ENCODE results near the gene DMAC2L. TPM values are rescaled to one million over a fixed set of nuclear protein-coding genes. Genes with fewer than 3 reads are reported as not detected.

The DMAC2L gene
- total and polyA plus RNA-seq, 10 of the 15 experiments (the other 5 are each of a cell fraction or from before 2014, with no cell fraction given) = 9.5 to 76.3 (median 28.2) TPM

DNA sequence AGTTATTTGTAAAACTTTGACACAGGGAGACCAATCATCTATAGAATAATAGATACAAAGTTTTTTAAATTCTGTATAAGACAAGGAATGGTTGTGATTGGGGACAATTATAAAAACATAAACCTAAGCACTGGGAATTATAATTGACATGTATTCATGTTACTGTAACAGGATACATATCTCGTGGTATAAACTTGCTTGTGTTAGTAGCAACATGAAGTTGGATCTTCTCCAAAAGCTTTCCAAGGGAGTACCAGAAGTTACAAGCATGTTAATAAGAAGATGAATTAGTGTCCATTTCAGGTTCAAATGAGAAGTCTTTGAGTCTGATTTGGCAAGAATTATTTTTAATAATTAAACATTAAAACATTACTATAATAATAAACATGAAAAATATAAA lies 42.4 kb downstream of the DMAC2L start:
- H2AFZ ChIP-seq (ENCODE audit: control insufficient read depth, low read depth, low read length) = no peak overlapping the region
- peaks cover 0 to 4% of the 10 kb centered on the region in 2 experiments; a peak in 3 of 4 replicates for H3K36me3 ChIP-seq (ENCODE audit: control insufficient read depth in 2 of 2, insufficient read depth in 2 of 2, low read length in 1 of 2)
- intact Hi-C loops (cut with micrococcal nuclease; ENCODE audit: unreplicated experiment) (no loop called here), in situ Hi-C loops (cut with MboI) (no loop called here)
- ChIA-PET POLR2A (interaction anchor here (0.9 kb wide), 1 partner anchor 9 kb away, joined by 3 read pairs; no protein-coding TSS in a partner anchor), RAD21 (ENCODE audit: unreplicated experiment) (interaction anchor here (1.5 kb wide), 2 partner anchors 9 to 186 kb away, joined by 3 read pairs; no protein-coding TSS in a partner anchor), SMC1A (ENCODE audit: uncharacterized antibody, unreplicated experiment) (interaction anchor here (0.6 to 2.2 kb wide), 3 partner anchors 33 to 168 kb away, joined by 3 to 10 read pairs (median 3); no protein-coding TSS in a partner anchor), CTCF (no interaction called here)
- BruUV-seq (replicated peaks) = no TSS peak
- no peak for TF ChIP-seq MTA3 (IDR thresholded peaks at IDR 0.05; ENCODE audit: borderline replicate concordance, low read length)
- no peak for TF ChIP-seq RFX5 (IDR thresholded peaks at IDR 0.05; ENCODE audit: low read depth, low read length)
- no peak for TF ChIP-seq SUZ12 (IDR thresholded peaks at IDR 0.05; ENCODE audit: unreplicated experiment)
- TF ChIP-seq STAT1 (conservative IDR thresholded peaks at IDR 0.05) = no peak
- TF ChIP-seq MEF2A (IDR thresholded peaks at IDR 0.05; ENCODE audit: insufficient read depth, low read depth, low read length) = no peak
- no peak for TF ChIP-seq PAX5 (IDR thresholded peaks at IDR 0.05; ENCODE audit: borderline replicate concordance, low read depth, low read length)
- no peak for TF ChIP-seq TCF12 (IDR thresholded peaks at IDR 0.05; ENCODE audit: low read depth, low read length)
- TF ChIP-seq IKZF2 (IDR thresholded peaks at IDR 0.05) = no peak
- no peak for TF ChIP-seq MXI1 (IDR thresholded peaks at IDR 0.05; ENCODE audit: low read depth, low read length)
- TF ChIP-seq HCFC1 (IDR thresholded peaks at IDR 0.05; ENCODE audit: low read length) = no peak
- no peak for TF ChIP-seq SIN3A (IDR thresholded peaks at IDR 0.05; ENCODE audit: low read depth, low read length)
- TF ChIP-seq EZH2 (IDR thresholded peaks at IDR 0.05; ENCODE audit: borderline replicate concordance, control insufficient read depth, low read depth, low read length) = no peak
- H3K27ac ChIP-seq (ENCODE audit: control insufficient read depth, insufficient read depth) = no peak overlapping the region
- H3K79me2 ChIP-seq (ENCODE audit: control insufficient read depth, insufficient read depth, low read length) = no peaks in the 10 kb centered on the region
- FAIRE-seq = no peak
- no peaks in the 10 kb centered on the region for H3K4me1 ChIP-seq (ENCODE audit: control insufficient read depth, insufficient read depth, low read length)
- no peak overlapping the region for H3K4me2 ChIP-seq (ENCODE audit: control insufficient read depth, insufficient read depth)
- H3K4me3 ChIP-seq = no peak overlapping the region
- H4K20me1 ChIP-seq (ENCODE audit: control insufficient read depth, insufficient read depth) = no peaks in the 10 kb centered on the region
- no peak for DNase-seq (ENCODE audit: low read depth, low spot score)
- WGBS (ENCODE audit: insufficient coverage, insufficient replicate concordance, low lambda C conversion rate, missing lambda C conversion rate) = 95% methylated on average over 1 of the region's 1 CpG
- no peaks in the 10 kb centered on the region for H3K27me3 ChIP-seq (replicated peaks in 1 of 2; ENCODE audit: control insufficient read depth in 2 of 2, insufficient read depth in 2 of 2, low read length in 1 of 2)
- no peak overlapping the region for H3K9ac ChIP-seq (ENCODE audit: control insufficient read depth, insufficient read depth, low read length)
- no peak for ATAC-seq
- no peaks in the 10 kb centered on the region for H3K9me3 ChIP-seq (replicated peaks; ENCODE audit: control insufficient read depth, insufficient read depth, low read length)
